ENCODE data around the gene PPP2R3B.
A peak's percentile ranks its signal among the peaks of the same experiment; 100 is the strongest.
"Not testable (repeated sequence)": the region's sequence is repeated elsewhere in the genome, so short reads cannot be mapped to it uniquely, and the experiment has no call there.

Gene PPP2R3B

DNA sequence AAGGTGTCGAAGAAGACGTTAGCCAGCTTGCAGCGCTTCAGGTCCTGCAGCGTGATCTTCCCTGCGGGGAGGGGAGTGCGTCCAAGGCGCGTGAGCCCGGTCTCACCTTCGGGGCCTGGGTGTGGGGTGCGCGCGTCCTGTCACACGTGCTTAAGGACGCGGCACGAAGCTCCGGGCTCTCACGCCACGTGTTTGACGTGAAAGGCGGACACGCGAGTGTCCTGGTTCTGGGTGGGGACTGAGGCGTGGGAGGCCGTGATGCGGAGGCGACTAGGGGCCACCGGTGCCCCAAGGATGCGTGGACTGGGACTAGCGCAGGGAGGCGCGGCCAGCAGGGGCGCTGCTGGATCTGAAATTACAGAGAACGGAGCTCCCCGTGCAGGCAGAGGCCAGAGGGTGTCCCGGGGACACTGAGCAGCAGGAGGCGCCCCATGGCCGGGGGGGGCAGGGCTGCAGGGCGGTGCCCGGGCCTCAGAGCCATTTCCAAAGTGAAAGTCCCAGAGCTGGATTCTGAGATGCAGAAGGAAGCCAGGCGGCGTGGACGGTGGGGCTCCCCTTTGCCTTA, 47.8 kb downstream of the PPP2R3B start:
- DNase-seq: no peak

DNA sequence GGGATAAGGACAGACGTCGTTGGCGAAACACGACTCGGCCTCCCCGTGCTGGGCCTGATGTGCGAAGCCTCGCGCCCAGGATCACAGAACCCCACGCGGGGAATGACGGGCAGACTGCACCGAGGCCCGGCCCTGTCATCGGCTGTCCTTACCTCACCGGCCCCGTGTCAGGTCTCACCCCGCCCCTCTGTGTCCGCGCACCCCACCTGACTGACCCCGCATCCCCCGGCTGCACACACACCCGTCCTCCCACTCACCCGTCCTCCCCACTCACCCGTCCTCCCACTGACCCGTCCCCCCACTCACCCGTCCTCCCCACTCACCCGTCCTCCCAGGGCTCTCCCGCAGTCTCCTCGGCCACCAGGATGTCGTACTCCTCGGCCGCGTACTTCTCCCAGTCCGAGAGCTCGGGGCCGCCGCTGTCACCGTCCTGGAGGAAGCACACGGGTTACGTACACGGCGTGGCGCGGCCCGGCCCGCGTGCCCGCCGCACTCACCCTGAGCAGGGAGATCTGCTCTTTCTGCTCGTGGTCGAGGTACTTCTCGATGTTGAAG, 48.3 kb downstream of the PPP2R3B start:
- DNase-seq: no peak

GRCh38 chrX:337331-337831, 49.3 kb downstream of the PPP2R3B start:
- DNase-seq: no peak

DNA sequence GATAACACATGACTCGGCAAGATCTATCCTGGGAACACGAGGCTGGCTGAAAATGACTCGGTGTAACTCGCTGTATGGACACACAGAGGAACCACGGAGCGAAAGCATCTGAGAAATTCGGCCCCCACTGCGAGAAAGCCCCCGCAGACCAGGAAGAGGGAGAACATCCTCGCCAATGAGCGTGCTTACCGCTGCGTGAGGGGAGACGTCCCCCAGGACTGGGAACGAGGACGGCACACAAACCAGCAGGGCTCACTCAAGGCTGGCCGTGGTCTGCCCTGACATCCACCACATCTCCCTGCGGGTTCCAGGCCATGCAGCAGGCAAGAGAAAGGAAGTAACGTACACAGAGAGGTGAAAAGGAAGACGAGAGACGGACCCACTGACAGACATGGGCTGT, 50.5 kb downstream of the PPP2R3B start:
- no peak for DNase-seq

- no peak for DNase-seq
Measured at GRCh38 chrX:335758-336155, 51.0 kb downstream of the PPP2R3B start.

- no peak for DNase-seq
Measured at GRCh38 chrX:334971-335757, 51.5 kb downstream of the PPP2R3B start.

GRCh38 chrX:334331-334891, 52.3 kb downstream of the PPP2R3B start:
- DNase-seq: no peak

GRCh38 chrX:333611-334311, 52.9 kb downstream of the PPP2R3B start:
- DNase-seq: no peak

DNA sequence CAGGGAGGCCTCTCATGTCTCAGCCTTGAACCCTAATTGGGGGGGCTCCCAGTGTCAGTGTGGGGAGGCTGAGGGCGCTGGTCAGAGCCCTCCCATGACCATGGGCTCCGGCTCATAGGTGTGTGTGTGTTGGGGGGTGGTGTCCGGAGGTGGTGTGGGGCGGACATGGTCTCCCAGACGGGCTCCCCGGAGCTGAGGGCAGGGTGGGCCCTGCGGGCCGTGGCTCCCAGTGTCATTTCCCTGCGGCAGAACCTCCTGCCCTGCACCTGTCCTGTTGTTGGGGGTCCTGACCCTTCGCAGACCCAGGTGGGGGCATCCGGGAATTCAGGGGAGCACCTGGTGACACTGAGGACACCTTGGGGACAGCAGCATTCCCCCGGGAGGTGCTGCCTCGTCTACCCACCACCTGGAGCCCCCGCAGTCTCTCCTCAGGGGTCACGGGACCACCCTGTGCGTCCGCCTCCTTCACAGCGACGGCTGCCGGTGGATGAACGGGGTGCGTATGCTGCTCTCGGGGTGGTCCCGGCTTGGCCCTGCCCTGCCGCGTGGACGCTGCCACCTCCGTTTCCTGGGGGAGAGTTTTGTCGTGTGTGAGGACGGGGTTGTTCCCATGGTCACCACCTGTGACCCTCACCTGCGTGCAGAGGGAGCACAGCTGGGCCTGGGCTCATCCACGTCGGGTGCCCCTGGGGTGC, 53.6 kb downstream of the PPP2R3B start:
- no peak for DNase-seq

DNA sequence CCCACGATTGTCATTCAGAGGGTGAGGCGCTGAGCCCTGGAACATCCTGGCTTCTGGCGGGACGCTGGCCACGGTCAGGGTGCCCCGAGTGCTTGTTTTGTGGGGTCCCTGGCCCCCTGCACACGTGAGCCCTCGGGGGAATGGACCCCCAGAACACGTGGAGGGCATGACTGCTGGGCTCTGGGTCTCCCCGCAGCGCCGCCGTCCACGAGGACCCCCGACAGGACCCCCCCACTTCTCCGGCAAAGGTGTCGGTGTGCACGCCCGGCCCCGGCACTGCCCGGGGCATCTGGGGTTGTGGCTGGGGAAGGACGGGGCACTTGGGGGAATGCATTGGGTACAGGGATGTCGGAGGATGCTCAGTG, 54.2 kb downstream of the PPP2R3B start:
- DNase-seq: no peak

- DNase-seq: no peak
Measured at GRCh38 chrX:331825-332495, 54.7 kb downstream of the PPP2R3B start.

DNA sequence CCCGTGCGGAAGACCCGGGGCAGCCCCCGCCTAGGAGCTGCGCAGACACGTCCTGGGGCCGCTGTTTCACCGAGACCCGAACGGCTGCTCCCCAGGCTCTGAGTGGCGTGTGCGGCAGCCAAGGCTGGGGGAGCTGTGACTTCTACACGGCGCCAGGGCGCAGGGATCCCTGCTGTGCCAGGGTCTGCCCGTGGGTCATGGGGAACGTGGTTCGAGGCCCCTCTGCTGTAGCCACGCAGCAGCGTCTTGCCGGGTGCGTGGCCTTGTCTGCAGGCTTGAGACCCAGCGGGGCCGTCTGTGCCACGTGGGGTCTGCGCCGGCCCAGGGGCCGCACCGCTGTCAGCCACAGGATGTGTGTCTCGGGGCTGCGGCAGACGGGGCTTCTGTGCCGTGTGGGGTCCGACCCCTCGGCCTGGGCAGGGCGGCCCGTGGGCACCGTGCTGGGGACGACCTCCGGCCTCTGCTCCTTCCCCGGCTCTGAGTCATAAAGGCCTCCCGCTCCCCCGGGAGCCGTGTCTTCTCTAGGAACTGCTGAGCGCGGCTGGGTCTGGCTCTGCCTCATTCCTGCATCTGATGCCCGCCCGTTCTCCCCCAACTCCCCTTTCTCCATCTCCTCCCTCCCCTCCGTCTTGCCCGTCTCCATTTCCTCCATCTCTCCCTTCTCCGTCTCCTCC, 55.4 kb downstream of the PPP2R3B start:
- peak; percentile 66 for DNase-seq

DNA sequence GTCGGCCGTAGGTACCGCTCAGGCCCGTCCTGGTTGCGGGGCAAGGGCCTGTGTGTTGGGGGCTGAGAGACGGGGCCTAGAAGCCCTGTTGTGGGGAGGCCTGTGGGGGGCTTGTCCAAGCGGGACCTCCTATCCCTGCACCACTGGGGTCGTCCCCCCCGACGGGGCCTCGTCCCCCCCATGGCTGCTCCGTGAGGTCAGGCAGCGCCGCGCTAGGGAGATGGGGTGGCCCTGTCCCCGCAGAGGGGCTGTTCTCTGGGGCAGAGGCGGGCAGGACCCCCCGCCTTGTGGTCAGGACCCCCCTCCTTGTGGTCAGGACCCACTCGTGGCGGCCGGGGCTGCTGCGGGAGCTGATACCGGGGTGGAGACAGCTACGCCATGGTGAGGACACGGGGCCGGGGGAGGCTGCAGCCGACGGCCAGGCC, 56.0 kb downstream of the PPP2R3B start:
- DNase-seq: no peak

- not testable (repeated sequence) for DNase-seq
Measured at GRCh38 chrX:330141-330725, 56.5 kb downstream of the PPP2R3B start.

GRCh38 chrX:329291-329910, 57.3 kb downstream of the PPP2R3B start:
- no peak for DNase-seq

- DNase-seq: no peak
Measured at GRCh38 chrX:327660-328126, 59.0 kb downstream of the PPP2R3B start.

DNA sequence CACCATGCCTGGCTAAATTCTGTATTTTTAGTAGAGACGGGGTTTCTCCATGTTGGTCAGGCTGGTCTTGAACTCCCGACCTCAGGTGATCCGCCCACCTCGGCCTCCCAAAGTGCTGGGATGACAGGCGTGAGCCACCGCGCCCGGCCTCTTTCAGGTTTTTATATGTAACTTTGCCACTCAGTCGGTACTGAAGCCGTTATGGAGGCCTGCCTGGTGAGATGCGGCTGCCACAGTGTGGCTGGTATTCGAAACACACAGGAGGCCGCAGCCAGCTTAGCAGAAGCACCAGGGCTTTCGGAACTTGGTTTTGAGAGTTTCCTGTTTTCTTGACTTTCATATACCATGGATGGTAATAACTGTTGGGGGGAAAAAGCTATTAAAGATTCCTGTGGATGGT, 62.0 kb downstream of the PPP2R3B start:
- DNase-seq: not testable (repeated sequence)

DNA sequence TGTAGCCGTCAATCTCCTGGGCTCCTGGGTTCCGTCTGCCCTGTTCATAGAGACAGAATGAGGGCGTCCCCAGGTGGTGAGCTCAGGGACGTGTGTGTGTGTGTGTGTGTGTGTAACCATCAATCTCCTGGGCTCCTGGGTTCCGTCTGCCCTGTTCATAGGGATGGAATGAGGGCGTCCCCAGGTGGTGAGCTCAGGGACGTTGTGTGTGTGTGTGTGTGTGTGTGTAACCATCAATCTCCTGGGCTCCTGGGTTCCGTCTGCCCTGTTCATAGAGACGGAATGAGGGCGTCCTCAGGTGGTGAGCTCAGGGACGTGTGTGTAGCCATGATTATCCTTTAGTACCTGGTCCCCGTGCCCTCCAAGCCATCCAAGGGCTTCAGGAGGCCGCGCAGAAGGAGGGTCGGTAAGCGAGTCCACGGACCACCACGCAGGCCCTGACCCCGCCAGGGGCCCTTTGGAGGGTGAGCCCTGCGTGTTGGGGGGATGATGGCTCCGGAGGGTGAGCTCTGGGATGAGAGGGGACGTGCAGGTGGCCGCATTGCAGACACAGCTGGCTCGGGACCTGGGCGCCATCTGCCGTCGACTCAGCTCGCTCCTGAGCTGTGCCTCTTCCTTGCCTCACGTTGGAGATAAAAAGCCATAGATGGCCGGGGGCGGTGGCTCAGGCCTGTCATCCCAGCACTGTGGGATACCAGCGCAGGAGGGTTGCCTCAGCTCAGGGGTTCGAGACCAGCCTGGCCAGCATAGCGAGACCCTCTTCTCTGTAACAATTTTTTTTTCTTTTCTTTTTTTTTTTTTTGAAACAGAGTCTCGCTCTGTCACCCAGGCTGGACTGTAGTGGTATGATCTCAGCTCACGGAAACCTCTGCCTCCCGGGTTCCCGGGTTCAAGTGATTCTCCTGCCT, 62.7 kb downstream of the PPP2R3B start:
- peak; percentile 59 for DNase-seq
